ENCODE data around the gene NDST3. TPM values are rescaled to one million over a fixed set of nuclear protein-coding genes. Genes with fewer than 3 reads are reported as not detected.

The NDST3 gene
- polyA plus RNA-seq, 4 donors: 2.6 to 3.8 (median 3.0) TPM

GRCh38 chr4:118173126-118173525, 138.8 kb downstream of the NDST3 start:
- no peak for DNase-seq (ENCODE audit: low read depth in 4 of 4, low spot score in 2 of 4)

- DNase-seq (ENCODE audit: low read depth in 4 of 4, low spot score in 2 of 4): no peak
Observed at GRCh38 chr4:118173956-118174725, 139.9 kb downstream of the NDST3 start.

GRCh38 chr4:118175506-118175905, 141.2 kb downstream of the NDST3 start:
- no peak for DNase-seq (ENCODE audit: low read depth in 4 of 4, low spot score in 2 of 4)

- DNase-seq (ENCODE audit: low read depth in 4 of 4, low spot score in 2 of 4): no peak
Observed at GRCh38 chr4:118177126-118177525, 142.8 kb downstream of the NDST3 start.

GRCh38 chr4:118180776-118181175, 146.5 kb downstream of the NDST3 start:
- no peak for DNase-seq (ENCODE audit: low read depth in 4 of 4, low spot score in 2 of 4)

GRCh38 chr4:118190903-118191302, 156.6 kb downstream of the NDST3 start:
- DNase-seq (ENCODE audit: low read depth in 4 of 4, low spot score in 2 of 4): no peak

- DNase-seq (ENCODE audit: low read depth in 4 of 4, low spot score in 2 of 4): no peak
Observed at GRCh38 chr4:118193421-118193820, 159.1 kb downstream of the NDST3 start.

GRCh38 chr4:118206627-118207026, 172.3 kb downstream of the NDST3 start:
- DNase-seq (ENCODE audit: low read depth in 4 of 4, low spot score in 2 of 4): no peak

- DNase-seq (ENCODE audit: low read depth in 4 of 4, low spot score in 2 of 4): no peak
Observed at GRCh38 chr4:118213101-118213500, 178.8 kb downstream of the NDST3 start.

GRCh38 chr4:118215826-118216225, 181.5 kb downstream of the NDST3 start:
- no peak for DNase-seq (ENCODE audit: low read depth in 4 of 4, low spot score in 2 of 4)

- no peak for DNase-seq (ENCODE audit: low read depth in 4 of 4, low spot score in 2 of 4)
Observed at GRCh38 chr4:118221227-118221800, 187.0 kb downstream of the NDST3 start.

- DNase-seq (ENCODE audit: low read depth in 4 of 4, low spot score in 2 of 4): peak; percentile 24 to 47 (median 35)
Observed at GRCh38 chr4:118224243-118224829, 190.1 kb downstream of the NDST3 start.

- no peak for DNase-seq (ENCODE audit: low read depth in 4 of 4, low spot score in 2 of 4)
Observed at GRCh38 chr4:118225511-118225910, 191.2 kb downstream of the NDST3 start.

GRCh38 chr4:118226311-118227010, 192.2 kb downstream of the NDST3 start:
- DNase-seq (ENCODE audit: low read depth in 4 of 4, low spot score in 2 of 4): no peak

- no peak for DNase-seq (ENCODE audit: low read depth in 4 of 4, low spot score in 2 of 4)
Observed at GRCh38 chr4:118235566-118236120, 201.4 kb downstream of the NDST3 start.

- no peak for DNase-seq (ENCODE audit: low read depth in 4 of 4, low spot score in 2 of 4)
Observed at GRCh38 chr4:118237531-118237930, 203.2 kb downstream of the NDST3 start.

- DNase-seq (ENCODE audit: low read depth in 4 of 4, low spot score in 2 of 4): no peak
Observed at GRCh38 chr4:118249890-118250289, 215.6 kb downstream of the NDST3 start.

- DNase-seq (ENCODE audit: low read depth in 4 of 4, low spot score in 2 of 4): no peak
Observed at GRCh38 chr4:118254368-118254767, 220.1 kb downstream of the NDST3 start.

- DNase-seq (ENCODE audit: low read depth in 4 of 4, low spot score in 2 of 4): no peak
Observed at GRCh38 chr4:118259111-118259510, 224.8 kb downstream of the NDST3 start.

GRCh38 chr4:118260309-118260708, 226.0 kb downstream of the NDST3 start:
- no peak for DNase-seq (ENCODE audit: low read depth in 4 of 4, low spot score in 2 of 4)

- DNase-seq (ENCODE audit: low read depth in 4 of 4, low spot score in 2 of 4): no peak
Observed at GRCh38 chr4:118264096-118264495, 229.8 kb downstream of the NDST3 start.
